ACC112 (cell line): ENCODE results near the gene BRAT1.

ENCODE experiments used
- H2AFZ ChIP-seq: fragments of 200-600 bp; sonication (generic); one replicate; pipeline ENCODE4 v1.6.0; 2017; ENCODE audit warnings: antibody characterized with exemption, low read length; ENCODE audit not compliant: unreplicated experiment
- H3K27ac ChIP-seq: fragments of 200-600 bp; sonication (generic); 2 replicates; pipeline ENCODE4 v1.5.1; 2014; ENCODE audit warnings: low read depth, mild to moderate bottlenecking, antibody characterized with exemption, low read length, moderate library complexity
- H3K27me3 ChIP-seq: fragments of 200-600 bp; sonication (generic); 2 replicates; pipeline ENCODE4 v1.6.1; 2014; ENCODE audit warnings: mild to moderate bottlenecking, antibody characterized with exemption, low read length, moderate library complexity, mixed read lengths; ENCODE audit not compliant: insufficient read depth
- H3K36me3 ChIP-seq: fragments of 200-600 bp; sonication (generic); 2 replicates; pipeline ENCODE4 v1.6.1; 2016; ENCODE audit warnings: mild to moderate bottlenecking, antibody characterized with exemption, low read length, moderate library complexity, mixed read lengths; ENCODE audit not compliant: insufficient read depth
- H3K4me1 ChIP-seq: fragments of 200-600 bp; sonication (generic); one replicate; pipeline ENCODE4 v1.6.1; 2016; ENCODE audit warnings: low read length, mixed read lengths; ENCODE audit not compliant: insufficient read depth, unreplicated experiment, control insufficient read depth
- H3K4me3 ChIP-seq: fragments of 200-600 bp; sonication (generic); 2 replicates; pipeline ENCODE4 v1.5.1; 2014; ENCODE audit warnings: mild to moderate bottlenecking, low read depth, low read length
- H3K79me2 ChIP-seq: fragments of 200-600 bp; sonication (generic); one replicate; pipeline ENCODE4 v1.6.0; 2016; ENCODE audit warnings: low read length; ENCODE audit not compliant: control insufficient read depth, unreplicated experiment, insufficient read depth

BRAT1 gene

DNA sequence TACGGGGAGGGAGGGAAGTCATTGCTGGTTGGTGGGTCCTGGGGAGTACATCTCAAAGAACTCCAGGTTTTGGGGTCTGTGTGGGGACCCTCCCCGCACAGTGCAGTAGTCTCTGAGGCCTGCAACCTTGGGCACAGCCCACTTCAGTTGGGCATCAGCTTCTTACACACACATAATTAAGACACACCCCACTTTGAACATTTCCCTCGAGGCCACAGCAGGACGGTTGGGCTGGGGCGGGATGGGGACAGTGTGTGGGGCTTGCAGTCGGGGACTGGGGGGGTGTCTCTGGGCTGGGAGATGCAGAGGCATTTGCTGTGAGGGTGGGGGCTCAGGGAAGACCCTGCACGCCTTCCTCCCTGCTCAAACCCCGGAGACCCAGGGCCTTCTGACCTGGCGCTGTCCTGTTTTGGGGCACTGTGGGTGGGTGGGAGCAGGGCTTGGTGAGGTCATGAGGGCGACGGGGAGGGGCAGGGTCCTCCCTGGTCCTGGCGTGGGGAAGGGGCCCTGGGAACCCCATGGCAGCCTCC, 34.5 kb downstream of the BRAT1 start:
- Histone ChIP-seq H2AFZ (no peak overlapping the region), H3K79me2 (peaks cover 16% of the 10 kb centered on the region), H3K36me3 (no peaks in the 10 kb centered on the region), H3K4me1 (peaks cover 64% of the 10 kb centered on the region), H3K4me3 (peak overlapping the region; percentile 86), H3K27me3 (no peaks in the 10 kb centered on the region), H3K27ac (no peak overlapping the region)

DNA sequence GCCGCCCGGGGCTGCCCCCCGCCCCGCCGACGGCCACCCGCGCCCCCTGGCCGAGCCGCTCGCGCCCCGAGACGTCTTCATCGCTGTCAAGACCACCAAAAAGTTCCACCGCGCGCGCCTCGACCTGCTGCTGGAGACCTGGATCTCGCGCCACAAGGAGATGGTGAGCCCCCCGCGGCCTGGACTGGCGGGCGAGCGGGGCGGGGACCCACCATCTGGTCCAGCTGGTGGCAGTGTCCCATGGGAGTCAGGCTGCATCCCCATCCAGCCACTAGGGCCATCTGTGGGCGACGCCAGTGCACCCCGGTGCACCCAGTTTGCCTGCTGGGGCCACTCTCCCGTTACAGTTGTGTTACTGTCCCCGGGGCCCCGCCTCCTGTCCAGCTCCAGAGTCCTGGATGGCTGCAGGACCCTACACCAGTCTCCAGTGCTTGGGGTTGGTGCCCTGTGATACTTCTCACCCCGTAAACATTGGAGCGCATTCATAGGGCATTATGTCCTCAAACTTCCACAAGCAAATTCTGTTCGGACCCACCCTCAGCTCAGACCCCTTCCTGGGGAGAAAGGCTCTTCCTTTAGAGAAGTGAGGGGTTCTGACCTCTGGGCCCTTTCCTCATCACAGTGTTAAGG, 35.1 kb downstream of the BRAT1 start:
- Histone ChIP-seq H3K27ac (no peak overlapping the region), H3K4me3 (peak overlapping the region; percentile 86), H3K4me1 (peaks cover 64% of the 10 kb centered on the region), H3K27me3 (no peaks in the 10 kb centered on the region), H3K79me2 (peaks cover 16% of the 10 kb centered on the region), H2AFZ (no peak overlapping the region), H3K36me3 (no peaks in the 10 kb centered on the region)

GRCh38 chr7:2519119-2519930, 36.0 kb downstream of the BRAT1 start, which contains the start of gene LFNG:
LFNG (plus strand) TSS chr7:2519774; CDS start chr7:2519862, 88 bp downstream.
- H3K79me2 ChIP-seq: peaks cover 16% of the 10 kb centered on the region
- no peak within 1 kb of the TSS for H2AFZ ChIP-seq
- H3K36me3 ChIP-seq: no peaks in the 10 kb centered on the region
- H3K4me1 ChIP-seq: peaks cover 64% of the 10 kb centered on the region
- H3K27ac ChIP-seq: no peak within 1 kb of the TSS
- H3K27me3 ChIP-seq: no peaks in the 10 kb centered on the region
- peak within 1 kb of the TSS; percentile 86 for H3K4me3 ChIP-seq

DNA sequence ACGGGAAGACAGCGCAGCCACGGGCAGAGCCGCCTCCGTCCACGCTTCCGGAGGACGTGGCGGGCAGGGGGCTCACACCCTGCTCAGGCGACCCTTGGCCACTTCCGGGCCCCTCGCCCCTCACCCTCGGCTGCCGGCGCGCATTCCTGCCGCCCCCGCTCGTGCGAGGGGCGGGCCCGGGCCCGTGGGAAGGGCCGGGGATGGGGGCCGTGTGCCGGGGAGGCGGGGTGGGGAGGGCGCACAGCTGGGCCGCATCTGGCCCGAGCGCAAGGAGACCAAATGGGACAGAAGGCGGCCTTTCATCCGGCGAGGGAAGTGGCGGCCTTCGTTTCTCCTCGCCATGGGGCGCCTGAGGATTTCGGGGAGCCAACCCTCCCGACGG, 36.6 kb downstream of the BRAT1 start:
- Histone ChIP-seq H3K4me1 (peaks cover 59% of the 10 kb centered on the region), H3K36me3 (no peaks in the 10 kb centered on the region), H3K4me3 (peak overlapping the region; percentile 52), H3K27me3 (no peaks in the 10 kb centered on the region), H2AFZ (no peak overlapping the region), H3K79me2 (peaks cover 16% of the 10 kb centered on the region), H3K27ac (no peak overlapping the region)

GRCh38 chr7:2517678-2518507, 37.4 kb downstream of the BRAT1 start:
- no peak overlapping the region for H2AFZ ChIP-seq
- H3K79me2 ChIP-seq: peaks cover 10% of the 10 kb centered on the region
- H3K36me3 ChIP-seq: no peaks in the 10 kb centered on the region
- H3K27me3 ChIP-seq: no peaks in the 10 kb centered on the region
- H3K27ac ChIP-seq: no peak overlapping the region
- H3K4me1 ChIP-seq: peaks cover 50% of the 10 kb centered on the region
- H3K4me3 ChIP-seq: 0 out of 2 replicates have a peak overlapping the region, but pooled peaks have one; percentile 9

DNA sequence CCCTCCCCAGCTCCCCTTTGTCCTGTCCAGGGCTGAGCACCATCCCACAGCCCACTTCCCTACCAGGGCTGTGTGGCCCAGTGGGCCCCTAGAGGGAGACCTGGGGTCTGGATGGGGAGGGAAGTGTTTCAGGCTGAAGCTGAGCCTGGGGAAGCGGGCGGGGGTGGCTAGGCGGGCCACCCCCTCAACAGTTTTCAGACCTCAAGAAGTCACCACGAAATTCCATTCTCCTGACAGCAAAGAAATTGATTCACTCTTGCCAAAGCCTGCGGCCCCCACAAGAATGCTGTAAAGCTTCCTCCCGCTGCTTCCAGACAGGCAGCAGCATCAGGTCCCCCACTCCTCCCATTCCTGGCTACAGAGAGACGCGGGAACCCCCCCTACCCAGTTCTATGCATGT, 38.3 kb downstream of the BRAT1 start:
- Histone ChIP-seq H3K27me3 (no peaks in the 10 kb centered on the region), H3K4me1 (peaks cover 43% of the 10 kb centered on the region), H3K27ac (no peak overlapping the region), H2AFZ (no peak overlapping the region), H3K36me3 (no peaks in the 10 kb centered on the region), H3K79me2 (peaks cover 10% of the 10 kb centered on the region), H3K4me3 (0 out of 2 replicates have a peak overlapping the region, but pooled peaks have one; percentile 9)

DNA sequence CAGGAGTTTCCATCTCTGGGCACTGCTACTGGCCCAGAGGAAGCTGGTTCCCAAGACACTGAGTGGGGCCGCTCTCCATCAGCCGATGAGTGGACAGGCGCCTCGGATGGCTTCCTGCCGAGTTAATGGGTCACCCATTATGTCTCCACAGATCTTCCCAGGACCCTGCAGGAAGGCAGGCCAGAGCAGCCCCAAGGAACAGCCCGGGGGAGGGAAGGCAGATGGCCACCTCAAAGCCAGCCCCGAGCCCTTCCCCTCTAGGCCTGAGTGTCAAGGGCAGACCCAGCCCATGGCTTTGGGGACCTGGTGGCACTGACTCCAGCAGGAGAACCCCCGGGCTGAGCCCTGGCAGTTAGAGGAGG, 39.1 kb downstream of the BRAT1 start:
- Histone ChIP-seq H3K27ac (no peak overlapping the region), H2AFZ (no peak overlapping the region), H3K79me2 (peaks cover 5% of the 10 kb centered on the region), H3K36me3 (no peaks in the 10 kb centered on the region), H3K27me3 (no peaks in the 10 kb centered on the region), H3K4me1 (peaks cover 35% of the 10 kb centered on the region), H3K4me3 (no peak overlapping the region)

GRCh38 chr7:2515424-2516193, 39.7 kb downstream of the BRAT1 start:
- peaks cover 33% of the 10 kb centered on the region for H3K4me1 ChIP-seq
- no peaks in the 10 kb centered on the region for H3K36me3 ChIP-seq
- H3K79me2 ChIP-seq: peaks cover 3% of the 10 kb centered on the region
- no peak overlapping the region for H3K27ac ChIP-seq
- no peaks in the 10 kb centered on the region for H3K27me3 ChIP-seq
- no peak overlapping the region for H2AFZ ChIP-seq
- H3K4me3 ChIP-seq: no peak overlapping the region

GRCh38 chr7:2514473-2515423, 40.6 kb downstream of the BRAT1 start:
- Histone ChIP-seq H3K36me3 (no peaks in the 10 kb centered on the region), H3K27ac (no peak overlapping the region), H3K4me3 (no peak overlapping the region), H3K79me2 (no peaks in the 10 kb centered on the region), H3K27me3 (no peaks in the 10 kb centered on the region), H2AFZ (no peak overlapping the region), H3K4me1 (peaks cover 31% of the 10 kb centered on the region)
